DND-41 (cell line): ENCODE measurements around the gene ELMOD1.

Source experiments
- ATAC-seq: fragments of 200-7000 bp; cut with Tn5 transposase; 3 replicates; pipeline ENCODE4 v1.9.1; 2021; ENCODE audit warnings: low read depth; ENCODE audit not compliant: insufficient read depth
- DNase-seq: peaks from one replicate; pipeline ENCODE4 v3.0.0-alpha.2; 2020
- H2AFZ ChIP-seq: 2 replicates; pipeline ENCODE4 v1.6.0; 2012; ENCODE audit warnings: low read depth, low read length
- H3K27ac ChIP-seq: 2 replicates; pipeline ENCODE4 v1.5.1; 2012; ENCODE audit warnings: low read length, inconsistent platforms
- H3K27me3 ChIP-seq: fragments of 200-600 bp; sonication (generic); 2 replicates; pipeline ENCODE4 v1.6.0; 2012; ENCODE audit warnings: low read length, mild to moderate bottlenecking, inconsistent platforms; ENCODE audit not compliant: insufficient read depth, poor library complexity
- H3K36me3 ChIP-seq: 2 replicates; pipeline ENCODE4 v1.5.1; 2012; ENCODE audit warnings: low read length, inconsistent platforms; ENCODE audit not compliant: insufficient read depth
- H3K4me1 ChIP-seq: 2 replicates; pipeline ENCODE4 v1.5.1; 2012; ENCODE audit warnings: mild to moderate bottlenecking, low read length; ENCODE audit not compliant: insufficient read depth
- H3K4me2 ChIP-seq: 2 replicates; pipeline ENCODE4 v1.6.0; 2012; ENCODE audit warnings: mild to moderate bottlenecking, moderate library complexity, low read length, inconsistent platforms; ENCODE audit not compliant: insufficient read depth
- H3K4me3 ChIP-seq, 2 experiments: fragments of 200-600 bp in 1 of 2; shearing (Covaris generic) in 1 of 2; 2 replicates each; pipeline ENCODE4 v1.5.1; 2012 to 2016; ENCODE audit warnings: inconsistent platforms in 2 of 2, low read length in 2 of 2, mild to moderate bottlenecking in 2 of 2, low read depth in 1 of 2, moderate library complexity in 1 of 2
- H3K79me2 ChIP-seq: 2 replicates; pipeline ENCODE4 v1.6.0; 2012; ENCODE audit warnings: low read length, inconsistent platforms; ENCODE audit not compliant: insufficient read depth
- H3K9ac ChIP-seq: 2 replicates; pipeline ENCODE4 v1.6.0; 2012; ENCODE audit warnings: low read depth, mild to moderate bottlenecking, inconsistent platforms, low read length, moderate library complexity
- H3K9me3 ChIP-seq: 2 replicates; pipeline ENCODE4 v1.5.1; 2012; ENCODE audit warnings: low read length, moderate library complexity, mild to moderate bottlenecking, inconsistent platforms; ENCODE audit not compliant: insufficient read depth, severe bottlenecking
- H4K20me1 ChIP-seq: 2 replicates; pipeline ENCODE4 v1.6.0; 2012; ENCODE audit warnings: low read length; ENCODE audit not compliant: insufficient read depth
- EZH2 ChIP-seq: IDR thresholded peaks from 3 replicates; pipeline ENCODE4 v1.6.1; 2012; ENCODE audit warnings: borderline replicate concordance, low read depth, mild to moderate bottlenecking, moderate library complexity, low read length, inconsistent platforms; ENCODE audit not compliant: severe bottlenecking
- TF ChIP-seq, protein P1 (sequence below): IDR thresholded peaks from 2 replicates; pipeline ENCODE4 v1.5.1; 2012; ENCODE audit warnings: borderline replicate concordance, low read length, moderate library complexity, mild to moderate bottlenecking; ENCODE audit not compliant: poor library complexity, severe bottlenecking; ENCODE audit errors: extremely low read depth

The ELMOD1 gene

DNA sequence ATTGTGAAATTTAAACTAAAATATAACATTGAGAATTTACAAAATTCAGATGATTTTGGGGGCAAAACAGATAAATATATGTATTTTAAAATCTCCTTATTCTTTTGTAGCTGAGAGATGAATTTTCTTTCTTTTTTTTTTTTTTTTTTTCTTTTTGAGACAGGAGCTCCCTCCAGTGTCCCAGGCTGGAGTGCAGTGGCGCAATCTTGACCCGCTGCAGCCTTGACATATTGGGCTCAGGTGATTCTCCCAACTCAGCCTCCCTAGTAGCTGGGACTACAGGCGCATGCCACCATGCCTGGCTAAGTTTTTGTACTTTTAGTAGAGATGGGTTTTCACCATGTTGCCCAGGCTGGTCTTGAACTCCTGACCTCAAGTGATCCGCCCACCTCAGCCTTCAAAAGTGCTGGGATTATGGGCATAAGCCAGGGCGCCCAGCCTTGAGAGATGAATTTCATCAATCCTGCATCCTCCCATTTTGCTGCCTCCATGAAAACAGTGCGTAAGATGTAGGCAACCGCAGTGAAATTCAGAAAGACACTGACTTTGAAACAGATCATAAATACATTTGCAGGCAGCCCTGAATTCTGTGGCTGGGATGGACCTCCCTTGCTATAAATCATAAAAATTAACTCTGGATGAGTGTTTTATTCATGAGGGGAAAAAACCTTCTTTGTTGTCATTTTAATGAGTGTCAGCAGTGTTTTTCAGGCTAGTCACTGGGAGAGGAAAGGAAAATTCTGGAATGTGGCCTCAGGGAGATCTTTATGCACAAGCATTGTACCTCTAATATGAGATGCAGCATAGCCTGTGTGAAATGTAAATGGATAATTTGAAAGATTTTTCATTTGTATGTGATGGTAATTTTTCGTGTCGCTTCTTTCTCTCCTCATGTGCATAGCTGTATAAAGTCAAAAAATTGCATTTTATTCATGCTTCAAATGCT lies 14.4 kb downstream of the ELMOD1 start:
- Histone ChIP-seq H3K9me3 (no peaks in the 10 kb centered on the region), H3K36me3 (no peaks in the 10 kb centered on the region)
- TF ChIP-seq, protein P1, sequence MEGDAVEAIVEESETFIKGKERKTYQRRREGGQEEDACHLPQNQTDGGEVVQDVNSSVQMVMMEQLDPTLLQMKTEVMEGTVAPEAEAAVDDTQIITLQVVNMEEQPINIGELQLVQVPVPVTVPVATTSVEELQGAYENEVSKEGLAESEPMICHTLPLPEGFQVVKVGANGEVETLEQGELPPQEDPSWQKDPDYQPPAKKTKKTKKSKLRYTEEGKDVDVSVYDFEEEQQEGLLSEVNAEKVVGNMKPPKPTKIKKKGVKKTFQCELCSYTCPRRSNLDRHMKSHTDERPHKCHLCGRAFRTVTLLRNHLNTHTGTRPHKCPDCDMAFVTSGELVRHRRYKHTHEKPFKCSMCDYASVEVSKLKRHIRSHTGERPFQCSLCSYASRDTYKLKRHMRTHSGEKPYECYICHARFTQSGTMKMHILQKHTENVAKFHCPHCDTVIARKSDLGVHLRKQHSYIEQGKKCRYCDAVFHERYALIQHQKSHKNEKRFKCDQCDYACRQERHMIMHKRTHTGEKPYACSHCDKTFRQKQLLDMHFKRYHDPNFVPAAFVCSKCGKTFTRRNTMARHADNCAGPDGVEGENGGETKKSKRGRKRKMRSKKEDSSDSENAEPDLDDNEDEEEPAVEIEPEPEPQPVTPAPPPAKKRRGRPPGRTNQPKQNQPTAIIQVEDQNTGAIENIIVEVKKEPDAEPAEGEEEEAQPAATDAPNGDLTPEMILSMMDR: no peak
- no peak for TF ChIP-seq EZH2

DNA sequence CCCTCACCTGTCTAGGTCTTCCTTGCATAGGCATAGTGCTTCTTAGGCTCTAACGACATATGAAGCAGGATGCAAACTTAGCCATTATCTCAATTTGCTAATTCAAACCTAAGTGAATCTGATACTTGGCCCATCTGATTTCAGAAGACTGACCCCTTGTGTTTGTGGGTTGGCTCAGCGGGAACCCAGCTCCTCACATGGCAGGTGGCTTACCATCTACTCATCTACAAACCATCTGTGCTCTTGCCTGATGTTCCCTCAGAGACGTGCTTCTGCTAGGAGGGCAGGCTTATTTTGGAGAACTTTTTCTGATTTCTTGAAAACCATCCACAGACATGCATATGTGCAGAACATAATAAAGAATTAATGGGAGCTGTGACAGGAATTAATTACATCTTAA lies 15.2 kb downstream of the ELMOD1 start:
- H3K9ac ChIP-seq: no peak overlapping the region
- no peaks in the 10 kb centered on the region for H3K9me3 ChIP-seq
- no peaks in the 10 kb centered on the region for H3K79me2 ChIP-seq
- H2AFZ ChIP-seq: no peak overlapping the region
- H3K4me3 ChIP-seq: no peak overlapping the region
- peaks cover 3% of the 10 kb centered on the region for H3K27me3 ChIP-seq
- no peak overlapping the region for H3K27ac ChIP-seq
- no peaks in the 10 kb centered on the region for H3K36me3 ChIP-seq
- no peak for TF ChIP-seq EZH2
- TF ChIP-seq, protein P1: peak; percentile 16
- DNase-seq: no peak
- ATAC-seq: no peak
- H3K4me2 ChIP-seq: no peak overlapping the region
- no peaks in the 10 kb centered on the region for H3K4me1 ChIP-seq
- no peaks in the 10 kb centered on the region for H4K20me1 ChIP-seq

More for the DNA sequence above, 14.4 kb downstream of the ELMOD1 start:
- peaks cover 3% of the 10 kb centered on the region for H3K27me3 ChIP-seq
- no peak overlapping the region for H3K27ac ChIP-seq
- DNase-seq: no peak
- H2AFZ ChIP-seq: no peak overlapping the region
- H3K4me3 ChIP-seq: no peak overlapping the region
- no peak overlapping the region for H3K9ac ChIP-seq
- H4K20me1 ChIP-seq: no peaks in the 10 kb centered on the region
- no peak for ATAC-seq
- no peak overlapping the region for H3K4me2 ChIP-seq
- H3K4me1 ChIP-seq: no peaks in the 10 kb centered on the region
- H3K79me2 ChIP-seq: no peaks in the 10 kb centered on the region

DNA sequence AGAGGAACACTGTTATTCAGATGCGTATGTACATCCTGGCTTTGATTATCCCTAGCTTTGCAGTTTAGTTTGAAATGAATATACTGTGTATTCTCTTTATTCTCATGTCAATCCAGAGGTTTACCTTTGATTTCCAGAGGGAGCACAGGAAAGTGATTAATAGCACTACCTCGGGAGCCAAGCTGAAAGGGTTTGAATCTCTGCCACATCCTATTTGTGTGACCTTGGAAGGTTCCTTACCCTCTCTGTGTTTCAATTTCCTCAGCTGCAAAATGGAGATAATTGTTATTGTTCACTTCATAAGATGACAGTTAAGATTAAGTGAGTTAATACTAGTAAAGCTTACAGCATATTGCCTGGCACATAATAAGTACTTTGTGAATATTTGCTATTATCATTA lies 17.9 kb downstream of the ELMOD1 start:
- Histone ChIP-seq H3K79me2 (no peaks in the 10 kb centered on the region), H3K4me1 (no peaks in the 10 kb centered on the region), H3K4me3 (no peak overlapping the region), H3K9me3 (no peaks in the 10 kb centered on the region), H3K36me3 (no peaks in the 10 kb centered on the region), H4K20me1 (no peaks in the 10 kb centered on the region), H3K9ac (no peak overlapping the region), H3K27me3 (peaks cover 5% of the 10 kb centered on the region), H2AFZ (no peak overlapping the region), H3K4me2 (no peak overlapping the region), H3K27ac (no peak overlapping the region)
- no peak for TF ChIP-seq EZH2
- TF ChIP-seq, protein P1: no peak
- DNase-seq (no peak), ATAC-seq (no peak)
